Colonic mucosa (tissue), 4 donors: ENCODE measurements around the gene COL4A2. TPM values are rescaled to one million over a fixed set of nuclear protein-coding genes. Genes with fewer than 3 reads are reported as not detected.

ENCODE experiments used
- DNase-seq: peaks from one replicate; pipeline ENCODE4 v3.0.0-alpha.2; 2020
- H3K27ac ChIP-seq: fragments of 200-600 bp; one replicate; pipeline ENCODE4 v1.8.0; 2021
- H3K27me3 ChIP-seq: fragments of 200-600 bp; one replicate; pipeline ENCODE4 v1.8.0; 2021
- H3K36me3 ChIP-seq: fragments of 200-600 bp; one replicate; pipeline ENCODE4 v1.8.0; 2021
- H3K4me1 ChIP-seq: fragments of 200-600 bp; one replicate; pipeline ENCODE4 v1.8.0; 2021; ENCODE audit warnings: mild to moderate bottlenecking
- H3K4me3 ChIP-seq: fragments of 200-600 bp; one replicate; pipeline ENCODE4 v1.8.0; 2021
- H3K9ac ChIP-seq, 2 donors: one replicate each; pipeline ENCODE4 v1.7.0; 2013; ENCODE audit warnings: control low read depth in 2 of 2, low read depth in 2 of 2, low read length in 2 of 2
- H3K9me3 ChIP-seq: fragments of 200-600 bp; one replicate; pipeline ENCODE4 v1.8.0; 2021
- intact Hi-C: fragments of 100-400 bp; cut with DNase I; formaldehyde crosslinking; loops from one replicate; pipeline ENCODE4 v1.14.1; 2022
- total RNA-seq, 2 donors: library from RNA; stranded (reverse); fragmentation: NEBNext Ultra II Directional in 1 of 2; extraction: Animal tissue kit (Norgen Biotek cat#: 25700) in 1 of 2; gene quantifications; one replicate each; pipeline ENCODE4 v1.2.1, GENCODE V29; 2021
- TF ChIP-seq, protein P1 (sequence below): fragments of 200-600 bp; IDR thresholded peaks from one replicate; pipeline ENCODE4 v1.8.0; 2022; ENCODE audit warnings: antibody characterized with exemption, mild to moderate bottlenecking
- donor health status: healthy.
- donor health status: DM: no; HTN: no; CAD: no.
- donor health status: DM: no; HTN: no; CAD: no.

Gene COL4A2
- total RNA-seq, 2 donors from 2014 or later: 61.1 to 111 TPM

DNA sequence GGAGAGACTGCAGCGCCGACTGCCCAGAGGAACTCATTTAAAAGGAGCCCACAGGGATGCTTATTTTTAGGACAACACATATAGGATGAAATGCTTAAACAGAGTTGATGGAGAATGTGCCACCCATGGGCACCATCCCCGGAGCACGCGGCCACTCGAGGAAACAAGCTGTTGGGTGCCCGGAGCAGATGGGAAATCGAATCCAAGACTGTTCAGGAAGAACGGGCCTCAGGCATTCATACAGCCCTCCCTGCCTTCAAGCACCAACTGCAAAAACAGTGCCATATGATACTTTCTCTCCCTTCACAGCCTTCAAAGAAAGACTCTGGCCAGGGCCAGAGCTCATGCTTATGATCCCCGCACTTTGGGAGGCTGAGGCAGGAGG is 214.2 kb downstream of the COL4A2 start:
- TF ChIP-seq, protein P1, sequence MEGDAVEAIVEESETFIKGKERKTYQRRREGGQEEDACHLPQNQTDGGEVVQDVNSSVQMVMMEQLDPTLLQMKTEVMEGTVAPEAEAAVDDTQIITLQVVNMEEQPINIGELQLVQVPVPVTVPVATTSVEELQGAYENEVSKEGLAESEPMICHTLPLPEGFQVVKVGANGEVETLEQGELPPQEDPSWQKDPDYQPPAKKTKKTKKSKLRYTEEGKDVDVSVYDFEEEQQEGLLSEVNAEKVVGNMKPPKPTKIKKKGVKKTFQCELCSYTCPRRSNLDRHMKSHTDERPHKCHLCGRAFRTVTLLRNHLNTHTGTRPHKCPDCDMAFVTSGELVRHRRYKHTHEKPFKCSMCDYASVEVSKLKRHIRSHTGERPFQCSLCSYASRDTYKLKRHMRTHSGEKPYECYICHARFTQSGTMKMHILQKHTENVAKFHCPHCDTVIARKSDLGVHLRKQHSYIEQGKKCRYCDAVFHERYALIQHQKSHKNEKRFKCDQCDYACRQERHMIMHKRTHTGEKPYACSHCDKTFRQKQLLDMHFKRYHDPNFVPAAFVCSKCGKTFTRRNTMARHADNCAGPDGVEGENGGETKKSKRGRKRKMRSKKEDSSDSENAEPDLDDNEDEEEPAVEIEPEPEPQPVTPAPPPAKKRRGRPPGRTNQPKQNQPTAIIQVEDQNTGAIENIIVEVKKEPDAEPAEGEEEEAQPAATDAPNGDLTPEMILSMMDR: no peak
- H3K4me3 ChIP-seq: no peak overlapping the region
- no peaks in the 10 kb centered on the region for H3K36me3 ChIP-seq
- H3K27me3 ChIP-seq: no peaks in the 10 kb centered on the region
- peak overlapping the region in 1 of 2 donors; percentile 32 for H3K9ac ChIP-seq
- no peak for DNase-seq
- no peaks in the 10 kb centered on the region for H3K9me3 ChIP-seq
- H3K27ac ChIP-seq: peak overlapping the region; percentile 56
- intact Hi-C loops: no loop called here
- H3K4me1 ChIP-seq: peaks cover 23% of the 10 kb centered on the region

DNA sequence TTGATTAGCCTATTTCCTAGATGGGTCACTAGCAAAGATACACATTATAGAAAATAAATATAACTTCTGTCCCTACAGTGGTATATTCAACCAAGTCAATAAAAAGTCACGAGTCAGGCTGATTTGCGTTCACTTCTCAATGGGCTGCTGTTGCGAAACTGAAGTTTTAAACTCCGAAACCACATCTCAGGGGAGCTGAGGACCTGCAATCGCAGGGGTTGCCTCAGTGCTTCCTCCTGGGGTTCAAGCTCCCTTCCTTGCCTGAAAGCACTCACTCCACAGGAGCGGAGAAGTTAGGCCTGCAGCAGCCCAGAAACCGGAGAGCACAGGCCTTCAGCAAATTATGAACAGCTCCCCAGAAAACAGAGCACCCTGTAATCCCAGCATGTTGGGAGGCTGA is 214.9 kb downstream of the COL4A2 start:
- Histone ChIP-seq H3K9ac (peak overlapping the region in 1 of 2 donors; percentile 12), H3K4me1 (peaks cover 25% of the 10 kb centered on the region)
- no peak for DNase-seq

DNA sequence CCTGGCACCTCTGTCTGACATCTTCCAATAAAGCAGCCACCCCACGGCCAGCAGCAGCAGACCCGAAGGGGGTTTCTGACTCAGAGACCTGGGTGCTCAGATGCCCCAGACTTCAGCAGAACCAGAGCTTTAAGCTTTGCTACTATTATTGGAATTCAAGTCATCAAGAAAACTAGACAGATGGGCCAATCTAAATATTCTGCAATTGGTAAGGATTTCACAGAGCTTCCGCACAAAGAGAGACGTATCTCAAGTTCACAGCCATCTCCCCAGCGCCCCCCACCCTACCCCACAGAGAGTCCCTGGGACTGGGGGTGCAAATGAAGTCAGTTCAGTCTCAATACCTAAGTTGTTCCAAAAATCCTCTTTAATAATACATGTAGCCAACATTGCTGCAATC is 215.6 kb downstream of the COL4A2 start:
- no peak overlapping the region for H3K4me3 ChIP-seq
- no peaks in the 10 kb centered on the region for H3K27me3 ChIP-seq
- H3K36me3 ChIP-seq: no peaks in the 10 kb centered on the region
- H3K9ac ChIP-seq: peak overlapping the region in 1 of 2 donors; percentile 26
- TF ChIP-seq, protein P1: no peak
- no peak for DNase-seq
- intact Hi-C loops: no loop called here
- peaks cover 25% of the 10 kb centered on the region for H3K4me1 ChIP-seq
- no peaks in the 10 kb centered on the region for H3K9me3 ChIP-seq
- no peak overlapping the region for H3K27ac ChIP-seq

More for the DNA sequence above, 214.9 kb downstream of the COL4A2 start:
- H3K27me3 ChIP-seq: no peaks in the 10 kb centered on the region
- H3K36me3 ChIP-seq: no peaks in the 10 kb centered on the region
- no peak overlapping the region for H3K4me3 ChIP-seq
- intact Hi-C loops: no loop called here
- no peaks in the 10 kb centered on the region for H3K9me3 ChIP-seq
- TF ChIP-seq, protein P1: no peak
- peak overlapping the region; percentile 44 for H3K27ac ChIP-seq

DNA sequence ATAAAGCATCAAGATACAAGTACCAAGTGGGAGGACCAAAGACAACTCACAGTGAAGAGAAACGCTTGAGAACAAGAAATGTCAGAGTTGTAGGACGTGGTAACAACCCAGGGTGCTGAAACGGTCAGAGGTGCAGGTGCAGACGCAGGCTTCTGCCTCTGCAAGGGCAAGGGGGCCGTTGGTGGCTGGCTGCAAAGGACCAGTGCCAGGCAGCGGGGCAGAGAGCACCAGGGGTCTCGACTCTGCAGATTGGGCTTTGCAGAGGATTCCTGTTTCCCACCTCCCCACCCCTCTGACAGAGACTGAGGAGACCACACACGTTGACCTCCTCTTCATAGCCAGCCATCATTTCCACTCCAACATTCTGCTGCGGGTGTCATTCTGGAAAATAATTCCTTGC is 216.1 kb downstream of the COL4A2 start:
- H3K27me3 ChIP-seq: no peaks in the 10 kb centered on the region
- H3K4me1 ChIP-seq: peaks cover 28% of the 10 kb centered on the region
- no peak for DNase-seq
- peak overlapping the region in 1 of 2 donors; percentile 79 for H3K9ac ChIP-seq
- no peaks in the 10 kb centered on the region for H3K9me3 ChIP-seq
- H3K4me3 ChIP-seq: no peak overlapping the region
- no peak overlapping the region for H3K27ac ChIP-seq
- no peaks in the 10 kb centered on the region for H3K36me3 ChIP-seq
- intact Hi-C loops: no loop called here
- TF ChIP-seq, protein P1: no peak

DNA sequence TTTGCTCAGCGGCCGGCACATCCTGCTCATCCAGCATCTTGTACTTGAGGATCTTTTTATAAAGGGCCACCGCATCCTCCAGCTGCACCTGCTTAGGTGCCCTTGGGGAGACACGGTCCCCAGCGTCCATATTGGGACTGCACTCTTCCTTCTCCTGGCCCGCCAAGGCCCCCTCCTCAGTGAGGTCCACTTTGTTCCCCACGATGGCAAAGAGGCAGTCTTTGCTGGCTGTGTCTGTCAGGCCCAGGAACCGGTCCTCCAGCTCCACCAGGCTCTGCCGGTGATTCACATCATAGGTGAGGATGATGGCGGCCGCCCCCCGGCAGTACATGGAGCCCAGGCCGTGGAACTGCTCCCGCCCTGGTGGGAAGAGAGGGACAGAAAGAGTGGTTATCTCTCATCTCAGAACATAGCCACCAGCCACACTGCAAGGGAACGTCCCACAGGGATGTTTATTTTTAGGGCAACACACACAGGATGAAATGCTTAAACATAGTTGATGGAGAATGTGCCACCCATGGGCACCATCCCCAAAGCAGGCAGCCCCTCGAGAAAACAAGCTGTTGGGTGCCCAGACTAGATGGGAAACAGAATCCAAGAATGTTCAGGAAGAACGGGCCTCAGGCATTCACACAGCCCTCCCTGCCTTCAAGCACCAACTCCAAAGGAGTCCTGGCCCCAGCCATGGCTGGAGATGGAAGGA is 216.9 kb downstream of the COL4A2 start:
- H3K4me1 ChIP-seq: peaks cover 29% of the 10 kb centered on the region
- TF ChIP-seq, protein P1: no peak
- no peaks in the 10 kb centered on the region for H3K9me3 ChIP-seq
- intact Hi-C loops: no loop called here
- H3K36me3 ChIP-seq: no peaks in the 10 kb centered on the region
- DNase-seq: no peak
- peak overlapping the region; percentile 84 for H3K27ac ChIP-seq
- H3K27me3 ChIP-seq: no peaks in the 10 kb centered on the region
- no peak overlapping the region for H3K4me3 ChIP-seq
- peak overlapping the region; percentile 4 to 79 for H3K9ac ChIP-seq
